Keratinocyte (primary cell): Measurements from ENCODE around the gene MYDGF. TPM values are rescaled to one million over a fixed set of nuclear protein-coding genes. Genes with fewer than 3 reads are reported as not detected.

Experiments
- DNase-seq: peaks from one replicate; pipeline ENCODE4 v3.0.0-alpha.2; 2011; ENCODE audit warnings: low read depth, missing footprints, low spot score
- FAIRE-seq: peaks from 2 replicates; lab custom pipeline; 2011; peaks lifted over from hg19 to GRCh38; lab: Jason Lieb, UNC
- H2AFZ ChIP-seq: 2 replicates; pipeline ENCODE4 v1.6.0; 2012; ENCODE audit warnings: low read length, control low read depth, inconsistent platforms; ENCODE audit not compliant: control insufficient read depth
- H3K27ac ChIP-seq: 2 replicates; pipeline ENCODE4 v1.5.1; 2011; ENCODE audit warnings: low read length; ENCODE audit not compliant: control insufficient read depth, insufficient read depth
- H3K27me3 ChIP-seq: 3 replicates; pipeline ENCODE4 v1.6.0; 2011; ENCODE audit warnings: low read length; ENCODE audit not compliant: control insufficient read depth, insufficient read depth; ENCODE audit errors: extremely low read depth
- H3K36me3 ChIP-seq, 2 experiments: 2 replicates in 1 of 2; 3 replicates in 1 of 2; pipeline ENCODE4 v1.5.1; 2011; ENCODE audit warnings: low read length in 2 of 2, mild to moderate bottlenecking in 1 of 2; ENCODE audit not compliant: control insufficient read depth in 2 of 2, insufficient read depth in 2 of 2; ENCODE audit errors: extremely low read depth in 1 of 2
- H3K4me1 ChIP-seq: 3 replicates; pipeline ENCODE4 v1.5.1; 2011; ENCODE audit warnings: low read length; ENCODE audit not compliant: control insufficient read depth, insufficient read depth; ENCODE audit errors: extremely low read depth
- H3K4me2 ChIP-seq: 3 replicates; pipeline ENCODE4 v1.6.0; 2011; ENCODE audit warnings: low read depth, low read length; ENCODE audit not compliant: control insufficient read depth, insufficient read depth; ENCODE audit errors: extremely low read depth
- H3K4me3 ChIP-seq, 3 experiments: fragments of 200-600 bp in 1 of 3; sonication (generic) in 1 of 3; 2 replicates in 2 of 3; 3 replicates in 1 of 3; pipeline ENCODE4 v1.5.1; 2011 to 2016; ENCODE audit warnings: low read length in 3 of 3, mild to moderate bottlenecking in 3 of 3, control low read depth in 2 of 3, inconsistent platforms in 1 of 3, low read depth in 1 of 3, mixed read lengths in 1 of 3, mixed run types in 1 of 3, moderate library complexity in 1 of 3; ENCODE audit not compliant: control insufficient read depth in 2 of 3, insufficient read depth in 2 of 3; ENCODE audit errors: extremely low read depth in 1 of 3
- H3K79me2 ChIP-seq: 2 replicates; pipeline ENCODE4 v1.6.0; 2012; ENCODE audit warnings: low read length; ENCODE audit not compliant: control insufficient read depth, insufficient read depth
- H3K9ac ChIP-seq: 3 replicates; pipeline ENCODE4 v1.6.0; 2011; ENCODE audit warnings: low read length; ENCODE audit not compliant: control insufficient read depth, insufficient read depth; ENCODE audit errors: extremely low read depth
- H3K9me1 ChIP-seq: 3 replicates; pipeline ENCODE4 v1.6.0; 2011; ENCODE audit warnings: low read length; ENCODE audit not compliant: control insufficient read depth, insufficient read depth; ENCODE audit errors: extremely low read depth
- H3K9me3 ChIP-seq: 2 replicates; pipeline ENCODE4 v1.5.1; 2012; ENCODE audit warnings: low read depth, low read length; ENCODE audit not compliant: control insufficient read depth
- H4K20me1 ChIP-seq: 3 replicates; pipeline ENCODE4 v1.6.0; 2011; ENCODE audit warnings: low read length; ENCODE audit not compliant: control insufficient read depth, insufficient read depth; ENCODE audit errors: extremely low read depth
- EZH2 ChIP-seq: IDR thresholded peaks from one replicate; pipeline ENCODE4 v1.6.1; 2012; ENCODE audit warnings: inconsistent platforms, mild to moderate bottlenecking, low read length, moderate library complexity
- dilution Hi-C: fragments of 300-500 bp; cut with MboI; formaldehyde crosslinking; loops from one replicate; pipeline ENCODE4 v1.7.0; 2020; ENCODE audit warnings: low sequenced_read_pairs; ENCODE audit not compliant: extremely low pct_ligation_motif_present
- polyA plus RNA-seq, 5 experiments: library from polyadenylated mRNA; depleted of rRNA in 3 of 5; stranded (reverse) in 3 of 5; stranded (forward) in 1 of 5; unstranded in 1 of 5; fragments of >200 nt; gene quantifications; 1 replicate in 1 of 5; 2 replicates in 3 of 5; 3 replicates in 1 of 5; pipeline versions ENCODE4 v1.2.1 to v1.2.3, GENCODE V29; 2011 to 2012; ENCODE audit warnings: missing spikeins in 2 of 5, low read depth in 1 of 5, low replicate concordance in 1 of 5
- TF ChIP-seq, protein P1 (sequence below), 3 experiments: IDR thresholded peaks in 1 of 3; conservative IDR thresholded peaks in 1 of 3; optimal IDR thresholded peaks in 1 of 3; 2 replicates in 2 of 3; 3 replicates in 1 of 3; pipeline versions ENCODE3 to v1.5.1; 2011; ENCODE audit warnings: low read length in 3 of 3, mild to moderate bottlenecking in 3 of 3, moderate library complexity in 2 of 3, control low read depth in 1 of 3, inconsistent platforms in 1 of 3; ENCODE audit not compliant: insufficient read depth in 2 of 3; ENCODE audit errors: extremely low read depth in 1 of 3

Gene MYDGF
- polyA plus RNA-seq, 1 donor (not counting 4 experiments of a cell fraction or from before 2014, with no cell fraction given): 85.9 TPM

DNA sequence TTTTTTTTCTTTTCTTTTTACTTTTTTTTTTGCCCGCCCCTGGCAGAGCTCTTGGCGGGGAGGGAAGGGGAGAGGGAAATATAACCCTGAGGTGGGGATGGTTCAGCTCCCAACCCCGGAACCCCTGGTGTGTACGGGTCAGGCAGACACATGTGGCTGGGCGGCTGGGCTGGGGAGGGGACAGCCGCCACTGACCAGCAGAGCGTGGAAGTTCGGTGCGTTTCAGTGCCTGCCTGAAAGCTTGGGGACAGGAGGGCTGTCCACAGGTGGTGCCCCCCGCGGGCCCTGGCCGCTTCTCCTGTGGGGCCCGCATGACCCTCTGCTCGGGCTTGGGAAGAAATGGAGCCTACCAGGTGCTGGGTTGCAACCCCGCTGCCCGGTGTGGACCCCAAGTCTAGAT is 5.2 kb upstream of the MYDGF start:
- no peak for FAIRE-seq
- Histone ChIP-seq H4K20me1 (no peaks in the 10 kb centered on the region), H3K9ac (no peak overlapping the region), H3K27ac (no peak overlapping the region), H3K27me3 (no peaks in the 10 kb centered on the region), H3K4me3 (no peak overlapping the region), H3K9me3 (no peaks in the 10 kb centered on the region), H3K4me2 (no peak overlapping the region), H2AFZ (no peak overlapping the region), H3K36me3 (peaks cover 23 to 29% of the 10 kb centered on the region in 2 experiments), H3K4me1 (peaks cover 9% of the 10 kb centered on the region), H3K9me1 (no peaks in the 10 kb centered on the region), H3K79me2 (no peaks in the 10 kb centered on the region)
- dilution Hi-C loops: no loop called here
- TF ChIP-seq, protein P1, sequence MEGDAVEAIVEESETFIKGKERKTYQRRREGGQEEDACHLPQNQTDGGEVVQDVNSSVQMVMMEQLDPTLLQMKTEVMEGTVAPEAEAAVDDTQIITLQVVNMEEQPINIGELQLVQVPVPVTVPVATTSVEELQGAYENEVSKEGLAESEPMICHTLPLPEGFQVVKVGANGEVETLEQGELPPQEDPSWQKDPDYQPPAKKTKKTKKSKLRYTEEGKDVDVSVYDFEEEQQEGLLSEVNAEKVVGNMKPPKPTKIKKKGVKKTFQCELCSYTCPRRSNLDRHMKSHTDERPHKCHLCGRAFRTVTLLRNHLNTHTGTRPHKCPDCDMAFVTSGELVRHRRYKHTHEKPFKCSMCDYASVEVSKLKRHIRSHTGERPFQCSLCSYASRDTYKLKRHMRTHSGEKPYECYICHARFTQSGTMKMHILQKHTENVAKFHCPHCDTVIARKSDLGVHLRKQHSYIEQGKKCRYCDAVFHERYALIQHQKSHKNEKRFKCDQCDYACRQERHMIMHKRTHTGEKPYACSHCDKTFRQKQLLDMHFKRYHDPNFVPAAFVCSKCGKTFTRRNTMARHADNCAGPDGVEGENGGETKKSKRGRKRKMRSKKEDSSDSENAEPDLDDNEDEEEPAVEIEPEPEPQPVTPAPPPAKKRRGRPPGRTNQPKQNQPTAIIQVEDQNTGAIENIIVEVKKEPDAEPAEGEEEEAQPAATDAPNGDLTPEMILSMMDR (optimal IDR thresholded peaks at IDR 0.05 in 1 of 3, IDR thresholded peaks at IDR 0.05 in 1 of 3, conservative IDR thresholded peaks at IDR 0.05 in 1 of 3; ENCODE audit: extremely low read depth in 1 of 3, insufficient read depth in 2 of 3, low read length in 3 of 3): no peak
- TF ChIP-seq EZH2: no peak
- no peak for DNase-seq

DNA sequence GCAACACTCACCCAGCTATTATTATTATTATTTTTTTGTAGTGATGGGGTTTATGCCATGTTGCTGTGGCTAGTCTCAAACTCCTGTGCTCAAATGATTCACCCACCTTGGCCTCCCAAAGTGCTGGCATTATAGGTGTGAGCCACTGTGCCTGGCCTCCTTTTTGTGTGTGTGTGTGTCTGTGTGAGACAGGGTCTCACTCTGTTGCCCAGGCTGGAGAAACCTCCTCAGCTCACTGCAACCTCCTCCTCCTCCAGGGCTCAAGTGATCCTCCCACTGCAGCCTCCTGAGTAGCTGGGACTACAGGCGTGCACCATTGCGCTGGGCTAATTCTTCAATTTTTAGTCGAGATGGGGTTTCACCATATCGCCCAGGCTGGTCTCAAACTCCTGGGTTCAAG is 3.6 kb upstream of the MYDGF start:
- FAIRE-seq (no peak), DNase-seq (no peak)
- Histone ChIP-seq H3K4me3 (no peak overlapping the region), H3K27me3 (no peaks in the 10 kb centered on the region), H3K36me3 (peaks cover 17 to 29% of the 10 kb centered on the region in 2 experiments), H3K27ac (no peak overlapping the region), H3K9me3 (no peaks in the 10 kb centered on the region), H3K4me2 (no peak overlapping the region), H3K79me2 (peaks cover 11% of the 10 kb centered on the region), H3K4me1 (peaks cover 14% of the 10 kb centered on the region), H3K9me1 (no peaks in the 10 kb centered on the region), H2AFZ (no peak overlapping the region), H4K20me1 (no peaks in the 10 kb centered on the region), H3K9ac (no peak overlapping the region)
- dilution Hi-C loops: no loop called here
- TF ChIP-seq, protein P1 (optimal IDR thresholded peaks at IDR 0.05 in 1 of 3, IDR thresholded peaks at IDR 0.05 in 1 of 3, conservative IDR thresholded peaks at IDR 0.05 in 1 of 3; ENCODE audit: extremely low read depth in 1 of 3, insufficient read depth in 2 of 3, low read length in 3 of 3): no peak
- no peak for TF ChIP-seq EZH2
